ENCODE results near the gene OCIAD1. TPM values are rescaled to one million over a fixed set of nuclear protein-coding genes. Genes with fewer than 3 reads are reported as not detected.
A peak's percentile ranks its signal among the peaks of the same experiment; 100 is the strongest.
"Not testable (repeated sequence)": the region's sequence is repeated elsewhere in the genome, so short reads cannot be mapped to it uniquely, and the experiment has no call there.

The OCIAD1 gene
- total RNA-seq, 2 donors from 2014 or later = 140 to 147 TPM

GRCh38 chr4:48877827-48878535, 47.1 kb downstream of the OCIAD1 start:
- Mint-ChIP-seq H3K4me1 (ENCODE audit: low read depth) (no peaks in the 10 kb centered on the region), H3K4me3 (no peak overlapping the region), H3K36me3 (ENCODE audit: insufficient read depth in 2 of 2) (peaks cover 0 to 1% of the 10 kb centered on the region in 2 donors), H3K9me3 (no peaks in the 10 kb centered on the region), H3K27me3 (ENCODE audit: low read depth) (no peaks in the 10 kb centered on the region), H3K27ac (no peak overlapping the region)
- no peak for DNase-seq
- ATAC-seq (replicated peaks in 1 of 2) = no peak

- DNase-seq (no peak), ATAC-seq (replicated peaks in 1 of 2) (no peak)
- Mint-ChIP-seq H3K27me3 (ENCODE audit: low read depth) (no peaks in the 10 kb centered on the region), H3K4me3 (no peak overlapping the region), H3K27ac (no peak overlapping the region), H3K4me1 (ENCODE audit: low read depth) (no peaks in the 10 kb centered on the region), H3K9me3 (no peaks in the 10 kb centered on the region), H3K36me3 (ENCODE audit: insufficient read depth in 2 of 2) (no peaks in the 10 kb centered on the region)
Observed at GRCh38 chr4:48879561-48880442, 48.9 kb downstream of the OCIAD1 start.

- not testable (repeated sequence) for H3K4me1 Mint-ChIP-seq (ENCODE audit: low read depth); H3K27ac Mint-ChIP-seq; H3K4me3 Mint-ChIP-seq; DNase-seq; H3K36me3 Mint-ChIP-seq (ENCODE audit: insufficient read depth in 2 of 2); H3K27me3 Mint-ChIP-seq (ENCODE audit: low read depth); H3K9me3 Mint-ChIP-seq; ATAC-seq (replicated peaks in 1 of 2)
Observed at GRCh38 chr4:48881646-48882045, 50.8 kb downstream of the OCIAD1 start.

- not testable (repeated sequence) for H3K4me3 Mint-ChIP-seq; H3K4me1 Mint-ChIP-seq (ENCODE audit: low read depth); H3K27ac Mint-ChIP-seq; H3K9me3 Mint-ChIP-seq; ATAC-seq (replicated peaks in 1 of 2); H3K27me3 Mint-ChIP-seq (ENCODE audit: low read depth); DNase-seq
- H3K36me3 Mint-ChIP-seq (ENCODE audit: insufficient read depth in 2 of 2) = peaks cover 16 to 40% of the 10 kb centered on the region in 2 donors
Observed at GRCh38 chr4:48889750-48890149, 58.9 kb downstream of the OCIAD1 start.

- H3K27me3 Mint-ChIP-seq (ENCODE audit: low read depth) = no peaks in the 10 kb centered on the region
- peaks cover 17 to 42% of the 10 kb centered on the region in 2 donors for H3K36me3 Mint-ChIP-seq (ENCODE audit: insufficient read depth in 2 of 2)
- H3K27ac Mint-ChIP-seq = no peak overlapping the region
- ATAC-seq (replicated peaks in 1 of 2) (no peak), DNase-seq (no peak)
- H3K4me3 Mint-ChIP-seq = no peak overlapping the region
- peaks cover 4% of the 10 kb centered on the region in 2 donors for H3K9me3 Mint-ChIP-seq
- peaks cover 8% of the 10 kb centered on the region for H3K4me1 Mint-ChIP-seq (ENCODE audit: low read depth)
Observed at GRCh38 chr4:48891028-48891619, 60.2 kb downstream of the OCIAD1 start.

- peaks cover 33% of the 10 kb centered on the region for H3K4me1 Mint-ChIP-seq (ENCODE audit: low read depth)
- H3K27me3 Mint-ChIP-seq (ENCODE audit: low read depth) = no peaks in the 10 kb centered on the region
- H3K36me3 Mint-ChIP-seq (ENCODE audit: insufficient read depth in 2 of 2) = peaks cover 8 to 27% of the 10 kb centered on the region in 2 donors
- no peaks in the 10 kb centered on the region for H3K9me3 Mint-ChIP-seq
- no peak overlapping the region for H3K4me3 Mint-ChIP-seq
- H3K27ac Mint-ChIP-seq = no peak overlapping the region
- DNase-seq (no peak), ATAC-seq (replicated peaks in 1 of 2) (peak in 1 of 2 donors; percentile 21)
Observed at GRCh38 chr4:48896845-48897244, 66.0 kb downstream of the OCIAD1 start.

- H3K9me3 Mint-ChIP-seq = no peaks in the 10 kb centered on the region
- peaks cover 48% of the 10 kb centered on the region for H3K4me1 Mint-ChIP-seq (ENCODE audit: low read depth)
- ATAC-seq (replicated peaks in 1 of 2) (peak; percentile 62 to 64), DNase-seq (no peak)
- no peaks in the 10 kb centered on the region for H3K27me3 Mint-ChIP-seq (ENCODE audit: low read depth)
- H3K27ac Mint-ChIP-seq = peak overlapping the region; percentile 86
- H3K4me3 Mint-ChIP-seq = peak overlapping the region; percentile 38 to 45
- peaks cover 7 to 29% of the 10 kb centered on the region in 2 donors for H3K36me3 Mint-ChIP-seq (ENCODE audit: insufficient read depth in 2 of 2)
Observed at GRCh38 chr4:48898733-48899431, 68.0 kb downstream of the OCIAD1 start.

- no peaks in the 10 kb centered on the region for H3K9me3 Mint-ChIP-seq
- DNase-seq (no peak), ATAC-seq (replicated peaks in 1 of 2) (peak in 1 of 2 donors; percentile 5)
- peak overlapping the region; percentile 38 to 45 for H3K4me3 Mint-ChIP-seq
- no peaks in the 10 kb centered on the region for H3K27me3 Mint-ChIP-seq (ENCODE audit: low read depth)
- H3K27ac Mint-ChIP-seq = peak overlapping the region; percentile 86
- peaks cover 47% of the 10 kb centered on the region for H3K4me1 Mint-ChIP-seq (ENCODE audit: low read depth)
- H3K36me3 Mint-ChIP-seq (ENCODE audit: insufficient read depth in 2 of 2) = peaks cover 7 to 26% of the 10 kb centered on the region in 2 donors
Observed at GRCh38 chr4:48899432-48899749, 68.5 kb downstream of the OCIAD1 start.

GRCh38 chr4:48899950-48900349, 69.1 kb downstream of the OCIAD1 start:
- no peak for ATAC-seq (replicated peaks in 1 of 2)
- no peak for DNase-seq
- peaks cover 7 to 25% of the 10 kb centered on the region in 2 donors for H3K36me3 Mint-ChIP-seq (ENCODE audit: insufficient read depth in 2 of 2)
- no peaks in the 10 kb centered on the region for H3K27me3 Mint-ChIP-seq (ENCODE audit: low read depth)
- H3K9me3 Mint-ChIP-seq = no peaks in the 10 kb centered on the region
- H3K4me3 Mint-ChIP-seq = peak overlapping the region; percentile 38 to 45
- H3K27ac Mint-ChIP-seq = peak overlapping the region; percentile 3
- H3K4me1 Mint-ChIP-seq (ENCODE audit: low read depth) = peaks cover 47% of the 10 kb centered on the region

- DNase-seq = no peak
- Mint-ChIP-seq H3K4me1 (ENCODE audit: low read depth) (peaks cover 58% of the 10 kb centered on the region), H3K9me3 (no peaks in the 10 kb centered on the region), H3K27me3 (ENCODE audit: low read depth) (no peaks in the 10 kb centered on the region), H3K4me3 (no peak overlapping the region), H3K36me3 (ENCODE audit: insufficient read depth in 2 of 2) (peaks cover 7 to 25% of the 10 kb centered on the region in 2 donors), H3K27ac (peak overlapping the region; percentile 9)
- ATAC-seq (replicated peaks in 1 of 2) = no peak
Observed at GRCh38 chr4:48901196-48901595, 70.3 kb downstream of the OCIAD1 start.

GRCh38 chr4:48902266-48902665, 71.4 kb downstream of the OCIAD1 start:
- Mint-ChIP-seq H3K4me1 (ENCODE audit: low read depth) (peaks cover 65% of the 10 kb centered on the region), H3K36me3 (ENCODE audit: insufficient read depth in 2 of 2) (peaks cover 7 to 20% of the 10 kb centered on the region in 2 donors), H3K9me3 (no peaks in the 10 kb centered on the region), H3K27ac (peak overlapping the region; percentile 8), H3K4me3 (no peak overlapping the region), H3K27me3 (ENCODE audit: low read depth) (no peaks in the 10 kb centered on the region)
- DNase-seq (no peak), ATAC-seq (replicated peaks in 1 of 2) (no peak)

- Mint-ChIP-seq H3K36me3 (ENCODE audit: insufficient read depth in 2 of 2) (peaks cover 7 to 11% of the 10 kb centered on the region in 2 donors), H3K9me3 (no peaks in the 10 kb centered on the region), H3K27me3 (ENCODE audit: low read depth) (no peaks in the 10 kb centered on the region), H3K4me3 (no peak overlapping the region), H3K27ac (no peak overlapping the region), H3K4me1 (ENCODE audit: low read depth) (peaks cover 72% of the 10 kb centered on the region)
- ATAC-seq (replicated peaks in 1 of 2) (no peak), DNase-seq (no peak)
Observed at GRCh38 chr4:48904101-48904500, 73.2 kb downstream of the OCIAD1 start.
